DMS153 treated with DMSO at 0.1 percent for 48 hours (cell line): Measurements from ENCODE around the gene PFKFB2.

Experiments
- DNase-seq: peaks from one replicate; lab custom pipeline; 2025; ENCODE audit not compliant: unreplicated experiment; lab: John Stamatoyannopoulos, UW

Gene PFKFB2

DNA sequence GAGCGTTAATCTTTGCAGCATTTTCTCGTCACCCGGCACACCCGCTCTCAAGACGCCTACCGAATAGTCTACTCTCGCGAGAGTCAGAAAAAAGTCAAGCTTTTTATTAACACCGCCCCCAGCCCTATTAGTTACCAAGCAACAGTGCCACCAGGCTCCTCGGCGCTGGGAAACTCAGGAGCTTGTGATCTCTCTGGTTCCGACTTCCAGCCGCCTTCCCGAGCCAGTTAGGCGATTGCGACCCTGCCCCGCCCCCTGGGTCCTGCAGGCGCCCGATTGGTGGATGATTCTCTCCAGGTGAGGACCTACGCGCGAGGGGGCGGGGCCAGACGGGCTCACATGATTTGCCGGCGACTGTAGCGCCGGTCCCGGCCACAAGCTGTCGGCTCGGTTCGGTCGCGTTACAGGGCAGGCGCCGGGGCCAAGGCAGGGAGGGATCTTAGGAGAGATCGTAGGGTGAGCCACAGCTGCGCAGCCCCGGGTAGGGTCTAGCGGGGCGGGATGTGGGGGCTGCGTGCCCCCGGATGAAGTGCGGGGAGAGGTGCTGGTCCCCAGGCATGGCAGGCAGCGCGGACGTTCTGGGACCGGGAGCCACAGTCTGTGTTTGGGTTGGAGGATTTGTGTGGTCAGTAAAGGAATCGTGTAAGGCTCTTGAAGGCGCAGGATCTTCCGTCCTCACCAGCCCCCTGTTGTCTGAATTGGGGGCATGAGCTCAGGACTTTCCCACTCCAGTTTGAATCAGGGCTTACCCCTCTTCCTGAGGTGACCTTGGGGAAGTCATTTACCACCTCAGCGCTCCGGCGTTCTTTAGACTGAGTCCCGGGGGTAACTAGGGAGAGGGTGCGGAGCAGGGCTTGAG is at the start of gene PFKFB2:
Gene PFKFB2, plus strand, starts transcription at position 365 of the 859 bp plus-strand sequence. CDS start 1,443 bp downstream, outside the sequence.
- peak; percentile 100 for DNase-seq

DNA sequence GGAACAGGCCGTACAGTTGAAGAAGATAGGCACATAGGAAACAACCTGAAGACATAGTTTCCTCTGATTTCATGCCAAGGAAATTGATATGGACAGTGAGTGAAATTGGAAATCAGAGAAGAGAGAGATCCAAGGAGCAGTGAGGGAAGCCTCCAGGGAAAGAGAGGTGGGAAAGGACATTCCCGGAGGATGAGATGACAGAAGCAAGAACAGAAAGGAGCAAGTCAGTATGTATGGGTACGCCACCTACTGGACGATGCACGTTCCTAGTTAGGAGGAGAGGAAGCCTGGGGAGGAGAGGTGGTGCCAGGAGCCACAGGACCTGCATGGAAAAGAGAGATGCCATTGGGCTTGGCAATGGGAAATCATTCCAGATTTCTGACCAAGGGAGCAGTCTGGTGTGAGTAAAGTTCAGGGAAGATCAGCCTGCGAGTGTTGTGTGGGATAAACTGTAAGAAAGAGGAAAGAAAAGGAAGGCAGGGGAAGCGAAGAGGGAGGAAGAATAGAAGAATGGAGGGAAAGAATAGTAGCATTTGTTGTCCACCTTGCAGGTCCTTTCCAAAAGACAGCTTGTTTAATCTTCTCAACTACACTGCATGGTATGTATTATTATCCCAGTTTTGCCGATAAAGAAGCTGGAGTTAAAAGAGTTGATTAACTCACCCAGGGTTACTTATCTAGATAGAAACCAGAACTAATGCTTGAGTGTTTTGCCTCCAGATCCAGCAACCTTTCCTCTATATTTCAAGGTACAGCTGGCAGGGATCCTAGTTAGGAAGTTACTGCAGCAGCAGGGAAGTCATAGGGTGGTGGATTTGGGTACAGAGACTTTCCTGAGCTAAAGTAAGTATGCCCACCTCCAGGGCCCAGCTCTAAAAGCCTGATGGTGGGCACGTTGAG is 47.9 kb upstream of the PFKFB2 start:
- DNase-seq: peak; percentile 53

DNA sequence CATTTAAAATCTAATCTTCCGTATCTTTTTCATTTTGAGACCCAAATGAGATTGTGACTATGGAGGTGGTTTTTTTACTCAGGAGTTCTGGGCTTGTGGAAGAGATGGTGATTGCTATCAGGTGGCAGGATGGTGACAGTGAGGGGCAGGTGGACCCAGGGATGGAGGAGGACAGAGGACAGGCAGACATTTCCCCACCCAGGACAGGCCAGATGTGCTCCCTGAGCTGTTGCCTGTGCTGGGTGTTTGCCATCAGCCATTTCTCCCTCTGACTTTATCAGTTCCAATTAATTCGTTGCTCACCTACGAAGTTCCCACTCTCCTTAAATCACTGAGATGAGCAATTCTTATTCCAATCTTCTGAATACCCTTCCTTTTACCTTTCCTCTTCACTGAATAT is 47.0 kb upstream of the PFKFB2 start:
- DNase-seq: no peak

DNA sequence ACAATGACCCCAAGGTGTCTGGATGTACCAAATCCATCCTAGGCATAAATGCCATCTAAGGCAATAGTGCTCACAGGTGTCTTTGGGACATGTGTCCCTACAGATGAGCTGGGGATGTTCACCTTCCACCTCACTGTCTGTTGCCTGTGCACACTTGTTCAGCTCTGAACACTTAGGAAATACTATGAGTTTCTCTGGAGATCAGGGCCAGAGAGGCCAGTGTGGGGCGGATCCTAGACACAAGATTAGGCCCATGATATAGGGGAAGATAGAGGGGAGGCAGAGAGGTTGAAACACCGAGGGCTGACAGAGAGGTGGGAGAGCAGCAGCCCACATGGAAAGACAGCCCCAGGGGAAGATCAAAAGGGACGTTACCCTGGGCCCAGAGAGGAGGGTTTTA is 46.2 kb upstream of the PFKFB2 start:
- DNase-seq: no peak

DNA sequence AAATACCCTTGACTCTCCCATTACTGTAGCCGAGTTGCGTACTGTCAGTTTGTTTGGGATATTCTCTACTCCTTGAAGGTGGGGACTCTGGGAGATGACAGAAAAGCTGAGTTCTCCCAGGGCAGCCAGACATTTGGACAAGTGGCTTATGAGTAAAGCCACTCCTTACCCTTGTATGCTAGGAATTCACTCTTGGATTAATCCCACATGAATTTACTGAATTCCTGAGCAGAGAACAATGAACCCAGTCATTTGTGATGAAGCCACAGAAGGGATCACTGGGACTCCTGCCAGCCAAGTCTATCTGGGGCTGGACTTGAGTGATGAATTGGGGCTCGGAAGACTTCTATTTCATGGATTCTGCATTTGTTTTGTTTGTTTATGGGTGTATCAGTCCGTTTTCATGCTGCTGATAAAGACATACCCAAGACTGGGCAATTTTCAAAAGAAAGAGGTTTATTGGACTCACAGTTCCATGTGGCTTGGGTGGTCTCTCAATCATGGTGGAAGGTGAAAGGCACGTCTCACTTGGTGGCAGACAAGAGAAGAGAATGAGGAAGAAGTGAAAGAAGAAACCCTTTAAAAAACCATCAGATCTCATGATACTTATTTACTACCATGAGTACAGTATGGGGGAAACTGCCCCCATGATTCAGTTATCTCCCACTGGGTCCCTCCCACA is 45.6 kb upstream of the PFKFB2 start:
- no peak for DNase-seq

DNA sequence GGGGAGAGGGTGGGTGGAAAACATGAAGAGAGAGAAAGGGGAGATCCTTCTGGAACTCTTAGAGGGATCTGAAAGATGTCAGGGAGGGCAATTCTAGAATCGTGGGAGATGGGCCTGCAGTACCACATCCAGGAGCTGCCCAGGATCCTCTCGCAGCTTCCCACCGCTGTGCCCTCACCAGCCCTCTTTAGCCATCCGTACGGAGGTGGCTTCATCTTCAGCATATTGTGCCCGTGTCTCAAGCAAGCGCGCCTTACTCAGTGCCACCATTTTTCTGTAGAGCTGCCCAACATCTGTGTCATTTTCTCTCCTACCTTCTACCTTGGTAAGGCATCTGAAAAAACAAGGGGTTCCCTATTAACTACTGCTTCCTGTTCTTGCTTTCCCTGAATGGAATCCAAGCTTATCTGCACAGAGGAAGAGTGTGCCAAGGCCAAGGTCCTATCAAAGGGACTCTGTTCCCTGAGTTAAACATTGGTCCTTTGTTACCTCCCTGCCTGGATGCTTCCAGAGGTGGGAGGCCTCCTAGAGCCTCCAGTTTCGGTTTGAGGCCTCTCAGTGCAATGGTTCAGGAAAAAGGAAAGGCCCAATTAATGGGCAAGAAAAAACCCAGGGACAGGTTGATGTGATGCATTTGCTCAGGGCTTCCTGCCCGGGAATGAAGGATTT is 43.8 kb upstream of the PFKFB2 start:
- no peak for DNase-seq

DNA sequence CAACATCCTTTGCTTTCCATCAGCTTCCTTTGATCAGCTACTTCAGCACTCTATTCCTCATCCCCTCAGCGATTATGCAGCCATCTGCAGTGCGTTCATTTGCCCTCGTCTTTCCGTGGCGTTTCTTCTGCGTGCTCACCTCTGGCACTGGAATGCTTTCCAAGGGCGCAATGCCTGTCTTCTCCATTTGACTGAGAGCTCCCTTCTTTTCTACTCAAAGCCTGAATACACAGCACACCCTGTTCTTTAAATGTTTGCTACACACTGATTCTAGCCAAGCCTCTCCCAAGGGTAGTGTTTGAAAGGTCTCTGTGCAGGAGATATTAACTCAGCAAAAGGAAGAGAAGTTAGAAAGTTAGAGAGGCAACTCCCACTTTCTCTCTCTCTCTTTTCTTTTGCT is 43.1 kb upstream of the PFKFB2 start:
- DNase-seq: no peak

DNA sequence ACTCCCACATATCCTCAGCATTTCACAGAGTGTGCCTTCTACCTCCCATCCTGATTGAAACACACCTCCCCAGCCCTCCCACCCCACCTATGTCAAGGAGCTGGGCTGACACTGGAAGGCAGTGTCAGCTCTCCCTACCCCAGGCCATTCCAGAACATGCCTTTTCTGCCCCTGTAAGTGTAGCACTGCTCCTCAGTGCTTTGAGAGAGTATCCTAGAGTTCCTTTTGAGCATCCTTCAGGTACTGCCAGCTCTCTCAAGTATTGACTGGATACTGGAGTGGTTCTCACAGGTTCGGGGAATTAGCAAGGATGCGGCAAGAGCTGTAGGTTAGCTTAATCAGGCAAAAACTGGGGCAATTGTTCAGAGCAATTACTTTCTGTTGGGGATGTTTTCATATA is 42.3 kb upstream of the PFKFB2 start:
- no peak for DNase-seq

DNA sequence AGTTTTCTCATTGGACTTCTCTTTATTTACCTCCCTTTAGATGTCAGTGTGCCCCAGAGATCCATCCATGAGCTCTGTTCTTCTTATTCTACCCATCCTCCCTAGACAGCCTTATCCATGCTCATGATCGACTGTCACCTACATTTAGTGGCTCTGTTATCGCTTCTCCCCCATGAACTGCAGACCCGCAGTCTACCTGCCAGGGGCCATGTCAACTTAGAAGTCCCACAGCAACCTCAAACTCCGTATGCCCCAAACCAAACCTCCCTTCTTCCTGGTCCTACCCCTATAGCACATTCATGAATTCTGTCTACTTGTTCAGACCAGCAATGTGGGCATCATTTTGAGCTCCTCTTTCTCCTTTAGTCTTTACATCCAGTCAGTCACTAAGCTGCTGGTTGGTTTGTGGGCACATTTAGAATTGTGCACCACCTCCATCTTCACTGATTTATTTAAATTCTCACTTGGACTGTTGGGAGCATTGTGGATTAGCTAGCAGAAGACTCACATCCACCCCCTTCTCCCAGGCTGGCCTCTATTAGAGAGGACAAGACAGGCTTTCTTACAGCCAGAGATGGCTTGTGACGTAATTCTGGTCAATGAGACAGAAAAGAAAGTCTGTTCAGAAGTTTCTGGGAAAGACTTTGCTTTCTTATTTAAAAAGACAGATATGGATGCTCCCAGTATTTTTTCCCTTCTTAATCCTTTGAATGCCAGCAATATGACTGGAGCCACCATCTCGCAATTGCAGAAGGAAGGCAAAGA is 39.6 kb upstream of the PFKFB2 start:
- no peak for DNase-seq

DNA sequence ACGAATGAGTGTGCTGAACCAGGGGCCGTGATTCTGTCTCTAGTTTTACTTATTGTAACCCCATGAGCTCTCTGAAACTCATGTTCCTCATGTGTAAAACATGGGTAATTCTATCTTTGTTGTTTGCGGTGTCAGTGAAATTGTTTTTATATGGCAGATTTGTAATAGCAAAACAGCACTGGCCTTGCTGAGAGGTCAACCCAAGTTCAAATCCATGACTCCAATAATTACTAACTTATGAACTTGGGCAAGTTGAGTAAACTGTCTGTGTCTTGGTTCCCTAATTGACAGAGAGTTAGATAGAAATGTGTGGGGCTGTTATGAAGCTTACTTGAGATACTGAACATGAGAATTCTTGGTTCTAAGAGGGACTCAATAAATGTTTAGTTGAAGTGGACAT is 38.3 kb upstream of the PFKFB2 start:
- no peak for DNase-seq

DNA sequence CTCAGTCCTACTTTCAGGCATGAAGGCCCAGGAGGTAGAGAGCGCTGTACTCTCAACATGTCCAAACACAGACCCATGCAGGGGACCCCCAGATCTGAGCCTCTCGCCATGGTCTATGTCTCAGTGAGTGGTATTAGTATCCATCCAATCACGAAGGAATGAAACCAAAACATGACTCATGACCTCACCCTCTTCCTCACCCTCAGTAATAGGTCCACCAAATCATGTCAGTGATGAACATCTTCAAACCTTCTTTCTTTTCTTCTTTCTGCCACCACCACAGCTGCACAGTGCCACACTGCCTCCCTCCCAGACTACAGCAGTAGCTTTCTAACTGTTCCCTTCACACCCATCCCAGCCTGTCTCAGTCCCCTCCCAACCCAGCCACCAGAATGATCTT is 37.3 kb upstream of the PFKFB2 start:
- DNase-seq: no peak

DNA sequence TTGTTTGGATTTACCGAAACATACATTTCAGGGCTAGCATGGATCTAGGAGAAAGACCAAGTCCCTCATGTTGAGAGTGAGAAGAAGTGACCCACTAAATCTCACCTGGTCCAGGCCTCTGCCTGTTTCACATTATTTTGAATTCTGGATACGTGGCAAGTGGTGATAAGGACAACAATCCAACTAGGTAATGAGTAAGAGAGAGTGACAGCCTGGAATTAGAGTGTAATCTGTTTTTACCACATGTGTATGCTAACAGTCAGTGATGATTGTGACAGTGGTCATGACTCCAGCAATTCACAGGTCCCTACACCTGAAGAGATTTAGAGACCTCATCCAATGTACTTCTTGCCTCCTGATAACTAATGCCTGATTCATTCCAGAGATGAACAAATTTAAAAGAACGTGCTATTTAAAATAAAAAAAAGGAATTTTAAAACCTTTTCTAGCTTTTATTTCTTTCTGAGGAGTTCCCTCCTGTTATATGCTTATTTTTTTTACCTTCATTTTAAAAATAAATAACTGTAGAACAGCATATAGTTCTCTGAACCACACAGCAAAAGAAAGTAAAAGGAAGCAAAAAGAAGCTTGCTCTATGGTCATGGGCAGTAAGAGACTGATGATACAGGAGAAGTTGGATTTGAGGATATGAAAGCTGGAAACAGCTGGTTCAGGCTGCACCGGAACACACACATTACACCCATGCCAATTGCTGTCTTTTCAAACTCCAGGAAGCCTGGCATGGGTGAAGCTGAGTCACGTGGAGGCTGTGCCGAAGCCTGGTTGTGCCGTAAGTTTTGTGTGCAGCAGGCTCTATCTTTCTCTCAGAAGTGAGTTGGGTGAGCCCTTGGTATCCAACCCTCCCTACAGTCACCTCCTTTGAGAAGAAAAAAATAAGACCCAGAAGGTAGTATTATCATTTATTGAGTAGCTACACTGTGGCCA is 35.2 kb upstream of the PFKFB2 start:
- DNase-seq: no peak

DNA sequence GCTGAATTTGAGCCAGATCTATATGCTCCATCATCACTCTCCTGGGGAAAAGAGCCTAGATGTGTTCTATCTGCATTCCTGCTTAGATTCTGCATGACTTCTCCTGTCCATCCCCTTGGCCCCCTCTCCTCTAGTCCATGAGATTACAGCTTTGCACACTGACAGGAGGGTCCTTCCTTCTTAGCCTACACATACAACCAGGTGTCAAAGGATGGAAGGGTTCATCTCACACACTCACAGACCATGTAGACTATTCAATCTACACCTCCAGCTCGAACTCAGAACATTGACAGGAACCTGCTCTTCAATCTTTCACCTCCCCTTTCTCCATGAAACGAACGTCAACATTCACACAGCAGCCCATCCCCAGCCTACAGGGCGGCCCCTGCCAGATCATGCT is 34.4 kb upstream of the PFKFB2 start:
- DNase-seq: no peak

DNA sequence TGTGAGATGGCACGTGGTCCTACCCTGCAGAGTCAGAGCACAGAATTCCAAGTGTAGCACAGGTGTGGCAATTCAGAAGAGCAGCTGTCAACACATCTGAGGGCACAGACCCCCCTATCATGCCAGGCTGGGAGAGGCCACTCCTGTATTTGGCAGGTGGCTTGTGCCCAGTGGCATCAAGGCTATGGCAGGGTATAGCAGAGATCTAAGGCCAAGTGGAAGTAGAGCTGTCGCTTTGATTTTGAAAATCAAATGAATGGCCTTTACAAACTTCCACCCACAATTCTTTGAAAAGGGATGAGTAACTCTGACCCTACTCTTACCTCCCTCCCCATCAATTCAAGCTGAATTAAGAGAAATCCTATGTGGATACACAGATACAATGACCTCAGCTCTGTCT is 33.9 kb upstream of the PFKFB2 start:
- no peak for DNase-seq

DNA sequence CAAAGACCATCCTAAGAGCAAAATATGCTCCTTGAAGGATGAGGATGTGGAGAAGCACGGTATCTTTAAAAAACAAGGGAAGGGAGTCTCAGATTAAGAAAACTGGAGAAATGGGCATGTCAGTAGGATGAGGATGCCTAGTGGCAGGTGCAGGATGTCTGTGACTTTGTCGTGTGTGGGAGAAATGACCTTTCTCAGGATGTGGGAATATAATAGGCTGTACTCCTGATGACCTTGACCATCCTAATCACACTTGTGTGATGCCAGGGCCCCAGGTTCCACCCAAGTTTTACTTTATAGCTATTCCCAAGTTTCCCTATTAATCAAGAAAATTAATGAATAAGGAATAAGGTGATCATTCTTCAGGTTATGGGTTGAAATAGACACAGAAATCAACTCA is 33.4 kb upstream of the PFKFB2 start:
- no peak for DNase-seq

DNA sequence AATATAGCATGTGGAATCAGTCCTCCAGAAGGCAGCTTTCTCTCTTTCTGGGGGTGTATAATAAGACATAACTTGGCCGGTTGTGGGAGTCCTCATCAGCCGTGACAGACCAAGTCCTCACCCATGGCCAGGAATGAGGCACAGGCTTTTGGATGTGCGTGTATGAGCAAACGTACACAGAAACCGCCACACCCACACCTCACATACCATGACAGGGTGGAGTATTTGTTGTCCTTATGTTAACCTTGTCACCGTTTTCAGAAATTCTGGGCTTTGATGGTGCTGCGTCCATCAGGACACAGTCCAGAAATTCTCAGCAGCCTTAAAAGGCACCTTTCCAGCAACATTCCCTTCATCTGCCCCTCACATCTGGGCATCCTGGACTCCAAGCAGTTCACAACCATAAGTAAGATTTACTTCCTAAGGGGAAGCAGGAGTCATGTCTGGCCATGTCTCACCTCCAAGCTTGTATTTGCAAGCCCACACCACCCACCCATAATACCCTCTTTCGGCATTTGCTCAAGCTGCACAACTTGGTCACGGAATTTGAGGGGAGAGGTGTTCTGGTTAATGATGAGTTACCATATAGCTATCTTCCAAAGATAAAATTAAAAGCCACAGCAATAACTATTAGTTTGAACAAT is 32.9 kb upstream of the PFKFB2 start:
- no peak for DNase-seq

DNA sequence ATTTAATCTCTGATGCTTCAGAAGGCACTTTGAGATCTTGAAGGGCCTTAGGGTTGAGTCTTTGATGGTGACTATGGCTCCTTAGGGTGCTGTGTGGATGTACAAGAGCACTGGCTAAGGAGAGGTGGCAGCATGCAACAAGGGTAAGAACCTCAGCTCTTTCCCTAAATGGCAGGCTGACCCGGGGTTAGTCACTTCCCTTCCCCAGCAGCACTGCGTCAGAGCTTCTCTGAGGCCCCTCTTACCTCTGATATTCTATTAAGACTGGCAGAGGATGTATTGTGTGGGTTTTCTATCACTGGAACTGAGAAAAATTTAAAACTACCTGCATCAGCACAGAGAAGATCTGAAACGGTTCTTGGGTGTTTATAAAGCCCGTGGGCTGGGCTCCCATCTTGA is 32.4 kb upstream of the PFKFB2 start:
- no peak for DNase-seq

DNA sequence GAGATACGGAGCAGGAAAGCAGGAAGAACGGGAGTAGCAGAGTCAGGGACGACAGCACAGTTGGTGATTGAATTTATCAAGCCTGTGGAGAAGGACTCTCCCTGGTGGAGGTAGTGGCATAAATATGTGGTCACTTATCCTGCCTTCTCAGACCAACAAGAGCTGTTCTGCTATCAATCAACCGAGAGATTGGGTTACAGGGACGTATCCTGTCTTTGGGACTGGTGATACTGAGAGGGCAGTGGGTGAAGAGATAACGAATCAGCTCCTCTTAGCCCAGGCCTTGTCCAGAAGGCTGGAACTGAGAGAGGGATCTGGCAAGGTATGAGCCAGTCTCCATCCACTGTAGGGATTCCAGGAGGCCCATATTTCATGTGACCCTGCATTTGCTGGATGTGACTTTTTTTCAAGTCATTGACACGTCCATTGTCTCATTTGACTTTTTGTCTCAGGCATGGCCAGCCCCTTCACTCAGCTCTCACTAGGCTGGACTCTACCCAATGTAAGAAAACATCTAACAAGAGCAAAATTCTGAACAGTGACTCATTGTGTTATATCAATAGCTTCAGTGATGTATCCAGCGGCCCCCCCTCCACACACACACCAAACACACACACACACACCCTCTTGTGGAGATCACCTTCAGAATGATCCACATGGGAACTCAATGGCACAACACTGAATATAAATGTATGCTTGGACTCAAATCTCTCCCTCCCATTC is 31.8 kb upstream of the PFKFB2 start:
- DNase-seq: no peak
